IMR-90 (cell line): ENCODE results near the gene C1QTNF1.

ENCODE experiments used
- CEBPB ChIP-seq: IDR thresholded peaks from 2 replicates; pipeline ENCODE4 v1.6.1; 2012; ENCODE audit warnings: low read depth, low read length, improper control_type of control experiment
- CHD1 ChIP-seq: IDR thresholded peaks from 2 replicates; pipeline ENCODE4 v1.6.1; 2012; ENCODE audit warnings: low read depth, low read length, improper control_type of control experiment
- CTCF ChIP-seq: conservative IDR thresholded peaks from 2 replicates; pipeline ENCODE4 v1.5.1; 2012; ENCODE audit warnings: mild to moderate bottlenecking, low read depth, low read length, improper control_type of control experiment
- MXI1 ChIP-seq: IDR thresholded peaks from 2 replicates; pipeline ENCODE4 v1.6.1; 2012; ENCODE audit warnings: low read depth, mild to moderate bottlenecking, low read length, moderate library complexity, borderline replicate concordance
- POLR2A ChIP-seq: IDR thresholded peaks from 2 replicates; pipeline ENCODE4 v1.6.1; 2012; ENCODE audit warnings: mild to moderate bottlenecking, low read depth, low read length
- RFX5 ChIP-seq: IDR thresholded peaks from 2 replicates; pipeline ENCODE4 v1.8.0; 2012; ENCODE audit warnings: low read depth, mild to moderate bottlenecking, low read length, moderate library complexity
- SMC3 ChIP-seq: fragments of 150-350 bp; IDR thresholded peaks from 2 replicates; pipeline ENCODE4 v1.6.1; 2016; ENCODE audit warnings: low read depth, mild to moderate bottlenecking, antibody characterized with exemption, low read length, moderate library complexity
- USF2 ChIP-seq: fragments of 150-350 bp; IDR thresholded peaks from 2 replicates; pipeline ENCODE4 v1.6.1; 2017; ENCODE audit warnings: mild to moderate bottlenecking, antibody characterized with exemption, low read length, low read depth

- TF ChIP-seq POLR2A (no peak), CHD1 (no peak), CTCF (no peak), SMC3 (no peak), CEBPB (no peak), RFX5 (no peak), USF2 (no peak), MXI1 (no peak)
These were observed 47.3 kb downstream of the C1QTNF1 start for GRCh38 chr17:79071161-79071740.
